ENCODE data around the gene MOCOS. TPM values are rescaled to one million over a fixed set of nuclear protein-coding genes. Genes with fewer than 3 reads are reported as not detected.

Gene MOCOS
- total and polyA plus RNA-seq, 2 of the 8 experiments (the other 6 are each of a cell fraction or from before 2014, with no cell fraction given): 4.7 to 5.8 TPM

DNA sequence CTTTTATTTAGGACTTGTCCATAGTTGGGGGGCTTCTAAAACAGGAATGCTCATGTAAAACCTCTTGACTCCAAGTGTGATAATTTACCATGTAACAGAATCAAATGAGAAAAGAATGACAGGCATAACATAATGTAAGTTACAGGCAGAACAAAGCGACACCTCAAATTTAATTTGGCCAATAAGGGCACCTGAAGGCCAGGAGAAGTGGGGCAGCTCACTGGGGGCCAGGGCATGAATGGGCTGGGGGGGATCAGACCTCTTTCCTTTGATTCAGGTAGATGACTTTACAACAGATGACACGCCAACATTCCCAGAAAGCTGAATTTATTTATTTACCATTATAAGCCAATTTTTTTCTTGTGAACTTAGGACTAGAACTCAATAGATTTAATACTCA, 14.5 kb downstream of the MOCOS start:
- Histone ChIP-seq H3K23ac (ENCODE audit: insufficient read length) (no peak overlapping the region), H4K20me1 (replicated peaks in 1 of 2; ENCODE audit: control insufficient read depth in 1 of 2, insufficient read depth in 2 of 2, low read length in 2 of 2) (peaks cover 0 to 2% of the 10 kb centered on the region in 2 experiments), H3K9me3 (ENCODE audit: insufficient read depth in 2 of 2, low read depth in 1 of 2, low read length in 1 of 2) (no peaks in the 10 kb centered on the region), H3K27me3 (replicated peaks in 1 of 4; ENCODE audit: control insufficient read depth in 3 of 4, extremely low read depth in 1 of 4, insufficient read depth in 3 of 4, low read length in 3 of 4) (no peaks in the 10 kb centered on the region), H2BK12ac (ENCODE audit: low read depth, low read length) (no peak overlapping the region), H3K9ac (replicated peaks in 1 of 4; ENCODE audit: extremely low read depth in 1 of 4, low read depth in 3 of 4, low read length in 3 of 4) (no peak overlapping the region), H2BK15ac (ENCODE audit: low read length) (no peak overlapping the region), H3K4me3 (ENCODE audit: extremely low read depth in 1 of 4, insufficient read depth in 2 of 4, low read depth in 3 of 4, low read length in 4 of 4) (no peak overlapping the region), H3K79me1 (ENCODE audit: low read depth, low read length) (no peaks in the 10 kb centered on the region), H4K5ac (ENCODE audit: insufficient read length, low read depth, low read length) (no peak overlapping the region), H4K8ac (ENCODE audit: extremely low read depth, insufficient read depth, low read length) (no peak overlapping the region), H3K18ac (ENCODE audit: extremely low read depth, low read length) (no peak overlapping the region), H3K4me2 (ENCODE audit: insufficient read depth in 1 of 2, low read depth in 2 of 2, low read length in 2 of 2) (no peak overlapping the region), H2AK5ac (ENCODE audit: low read depth, low read length) (no peak overlapping the region), H3K56ac (replicated peaks; ENCODE audit: insufficient read length, low read depth, low read length) (no peak overlapping the region), H4K91ac (replicated peaks; ENCODE audit: insufficient read length, low read length) (no peak overlapping the region), H3K23me2 (ENCODE audit: low read depth, low read length) (no peaks in the 10 kb centered on the region), H2BK5ac (ENCODE audit: low read depth, low read length) (no peak overlapping the region), H3K27ac (ENCODE audit: low read depth, low read length) (no peak overlapping the region), H2BK120ac (replicated peaks; ENCODE audit: low read depth, low read length) (no peak overlapping the region), H3K4me1 (replicated peaks in 1 of 4; ENCODE audit: control insufficient read depth in 3 of 4, insufficient read depth in 4 of 4, low read length in 3 of 4) (no peaks in the 10 kb centered on the region), H3K4ac (replicated peaks; ENCODE audit: insufficient read length, low read depth, low read length) (no peak overlapping the region), H2AFZ (ENCODE audit: low read length) (no peak overlapping the region), H2BK20ac (ENCODE audit: low read length) (no peak overlapping the region), H3K36me3 (ENCODE audit: control insufficient read depth in 2 of 4, insufficient read depth in 4 of 4, low read length in 3 of 4) (peaks cover 0 to 5% (median 0%) of the 10 kb centered on the region in 4 experiments; a peak in 3 of 8 replicates), H3K79me2 (ENCODE audit: control insufficient read depth in 1 of 2, insufficient read depth in 2 of 2, low read length in 2 of 2) (no peaks in the 10 kb centered on the region), H3K14ac (ENCODE audit: insufficient read length) (no peak overlapping the region)
- no peak for FAIRE-seq
- TF ChIP-seq POLR2AphosphoS5 (IDR thresholded peaks at IDR 0.05; ENCODE audit: low read depth, low read length): no peak
- no peak for TF ChIP-seq SUZ12 (IDR thresholded peaks at IDR 0.05; ENCODE audit: low read length)
- TF ChIP-seq TBP (IDR thresholded peaks at IDR 0.05; ENCODE audit: low read depth, low read length): no peak
- TF ChIP-seq RBBP5 (IDR thresholded peaks at IDR 0.05; ENCODE audit: borderline replicate concordance, low read depth, low read length): no peak
- TF ChIP-seq, protein P1, sequence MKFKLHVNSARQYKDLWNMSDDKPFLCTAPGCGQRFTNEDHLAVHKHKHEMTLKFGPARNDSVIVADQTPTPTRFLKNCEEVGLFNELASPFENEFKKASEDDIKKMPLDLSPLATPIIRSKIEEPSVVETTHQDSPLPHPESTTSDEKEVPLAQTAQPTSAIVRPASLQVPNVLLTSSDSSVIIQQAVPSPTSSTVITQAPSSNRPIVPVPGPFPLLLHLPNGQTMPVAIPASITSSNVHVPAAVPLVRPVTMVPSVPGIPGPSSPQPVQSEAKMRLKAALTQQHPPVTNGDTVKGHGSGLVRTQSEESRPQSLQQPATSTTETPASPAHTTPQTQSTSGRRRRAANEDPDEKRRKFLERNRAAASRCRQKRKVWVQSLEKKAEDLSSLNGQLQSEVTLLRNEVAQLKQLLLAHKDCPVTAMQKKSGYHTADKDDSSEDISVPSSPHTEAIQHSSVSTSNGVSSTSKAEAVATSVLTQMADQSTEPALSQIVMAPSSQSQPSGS (IDR thresholded peaks at IDR 0.05; ENCODE audit: low read length): no peak
- POLR2A ChIA-PET (ENCODE audit: partially characterized antibody): interaction anchor here (6.0 kb wide), 1 partner anchor 15 kb away, joined by 56 read pairs; the partner anchor contains the start of gene MOCOS
- CTCF ChIA-PET (ENCODE audit: partially characterized antibody): interaction anchor here (0.7 kb wide), 1 partner anchor 173 kb away, joined by 3 read pairs; no protein-coding TSS in a partner anchor
- no peak for DNase-seq (ENCODE audit: low read depth in 1 of 2, low spot score in 2 of 2)
- 82% methylated on average over 2 of the region's 2 CpGs; no CpG with 5 or more reads in 1 of the 2 experiments for WGBS, 2 experiments (ENCODE audit: extremely low coverage in 1 of 2, insufficient coverage in 1 of 2, insufficient read length in 1 of 2, insufficient replicate concordance in 2 of 2, low coverage in 1 of 2, low lambda C conversion rate in 2 of 2, missing lambda C conversion rate in 1 of 2)

Data from H1 (cell line).